ENCODE results near the gene MBIP. TPM values are rescaled to one million over a fixed set of nuclear protein-coding genes. Genes with fewer than 3 reads are reported as not detected.

MBIP gene
- total RNA-seq, 2 experiments from 2014 or later = 18.3 to 23.0 TPM

DNA sequence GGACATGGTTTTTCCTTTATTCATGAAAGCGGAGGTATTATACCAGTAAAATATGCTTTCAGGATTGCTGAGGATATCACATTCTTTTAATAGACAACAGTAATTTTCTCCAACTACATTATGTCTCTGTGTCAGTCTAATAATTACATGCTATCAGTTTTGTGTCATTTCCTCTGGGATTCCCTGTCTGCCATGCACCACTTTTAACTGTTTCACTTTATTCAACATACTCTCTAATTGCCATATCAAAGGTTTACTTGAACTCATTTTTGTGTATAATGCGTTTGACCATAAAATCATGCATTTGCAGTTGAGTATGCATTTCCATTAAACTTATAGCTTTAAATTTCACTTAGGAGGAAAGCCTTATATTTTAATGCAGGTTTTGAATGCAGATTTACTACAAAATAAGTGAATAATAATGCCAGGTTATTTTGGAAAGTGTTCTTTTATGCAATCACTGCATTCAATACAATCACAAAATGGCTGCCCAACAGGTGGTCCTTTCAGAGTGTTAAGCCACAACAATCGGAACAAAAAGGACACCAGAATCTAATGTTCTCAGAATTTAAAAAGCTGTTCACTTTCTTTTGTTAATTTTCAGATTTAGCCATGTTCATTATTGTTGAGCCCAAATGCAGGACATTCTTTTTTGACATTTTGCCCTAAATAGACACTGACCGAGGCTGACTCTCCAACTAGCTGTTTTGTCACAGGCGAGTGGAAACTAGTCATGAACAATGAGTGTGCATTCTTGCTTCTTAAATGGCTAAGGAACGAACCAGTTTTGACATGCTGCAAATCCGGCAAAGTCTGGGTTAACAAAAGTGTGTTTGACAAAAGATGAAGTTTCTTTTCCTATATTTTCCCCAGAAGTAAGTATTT, 40.9 kb downstream of the MBIP start:
- H3K36me3 Mint-ChIP-seq (ENCODE audit: low read depth) = no peaks in the 10 kb centered on the region
- H3K27me3 Mint-ChIP-seq (ENCODE audit: low read depth) = peaks cover 28% of the 10 kb centered on the region
- H3K4me3 Mint-ChIP-seq = no peak overlapping the region
- DNase-seq = no peak
- peaks cover 4% of the 10 kb centered on the region for H3K4me1 Mint-ChIP-seq (ENCODE audit: low read depth)
- POLR2A ChIA-PET = no interaction called here
- ATAC-seq = no peak
- no peak overlapping the region for H3K27ac Mint-ChIP-seq
- CTCF ChIA-PET = interaction anchor here (0.9 kb wide), 1 partner anchor 96 kb away, joined by 3 read pairs; no protein-coding TSS in a partner anchor
- H3K9me3 Mint-ChIP-seq (ENCODE audit: insufficient read depth) = no peaks in the 10 kb centered on the region

DNA sequence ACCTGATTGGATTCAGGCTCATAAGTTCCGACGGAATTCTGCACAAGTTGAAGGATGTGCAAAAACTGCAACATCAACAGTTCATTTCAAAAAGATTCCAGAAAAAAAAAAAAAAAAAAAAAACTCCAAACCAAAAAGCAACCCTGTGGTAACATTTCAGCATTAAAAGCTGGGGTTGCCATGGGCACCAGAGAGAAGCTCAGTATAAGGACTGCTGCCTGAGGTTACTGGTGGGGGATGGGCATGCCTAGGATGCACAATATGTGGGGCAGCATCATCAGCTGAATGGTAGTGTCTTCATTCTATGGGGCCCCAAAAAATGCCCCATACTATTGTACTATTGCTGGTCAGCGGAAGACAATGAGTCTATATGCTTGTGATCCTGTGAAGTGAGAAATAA, 44.7 kb downstream of the MBIP start:
- Mint-ChIP-seq H3K9me3 (ENCODE audit: insufficient read depth) (no peaks in the 10 kb centered on the region), H3K4me1 (ENCODE audit: low read depth) (peaks cover 7% of the 10 kb centered on the region), H3K4me3 (no peak overlapping the region), H3K36me3 (ENCODE audit: low read depth) (no peaks in the 10 kb centered on the region), H3K27me3 (ENCODE audit: low read depth) (peaks cover 52% of the 10 kb centered on the region), H3K27ac (no peak overlapping the region)
- ChIA-PET POLR2A (no interaction called here), CTCF (no interaction called here)
- no peak for ATAC-seq
- DNase-seq = no peak

DNA sequence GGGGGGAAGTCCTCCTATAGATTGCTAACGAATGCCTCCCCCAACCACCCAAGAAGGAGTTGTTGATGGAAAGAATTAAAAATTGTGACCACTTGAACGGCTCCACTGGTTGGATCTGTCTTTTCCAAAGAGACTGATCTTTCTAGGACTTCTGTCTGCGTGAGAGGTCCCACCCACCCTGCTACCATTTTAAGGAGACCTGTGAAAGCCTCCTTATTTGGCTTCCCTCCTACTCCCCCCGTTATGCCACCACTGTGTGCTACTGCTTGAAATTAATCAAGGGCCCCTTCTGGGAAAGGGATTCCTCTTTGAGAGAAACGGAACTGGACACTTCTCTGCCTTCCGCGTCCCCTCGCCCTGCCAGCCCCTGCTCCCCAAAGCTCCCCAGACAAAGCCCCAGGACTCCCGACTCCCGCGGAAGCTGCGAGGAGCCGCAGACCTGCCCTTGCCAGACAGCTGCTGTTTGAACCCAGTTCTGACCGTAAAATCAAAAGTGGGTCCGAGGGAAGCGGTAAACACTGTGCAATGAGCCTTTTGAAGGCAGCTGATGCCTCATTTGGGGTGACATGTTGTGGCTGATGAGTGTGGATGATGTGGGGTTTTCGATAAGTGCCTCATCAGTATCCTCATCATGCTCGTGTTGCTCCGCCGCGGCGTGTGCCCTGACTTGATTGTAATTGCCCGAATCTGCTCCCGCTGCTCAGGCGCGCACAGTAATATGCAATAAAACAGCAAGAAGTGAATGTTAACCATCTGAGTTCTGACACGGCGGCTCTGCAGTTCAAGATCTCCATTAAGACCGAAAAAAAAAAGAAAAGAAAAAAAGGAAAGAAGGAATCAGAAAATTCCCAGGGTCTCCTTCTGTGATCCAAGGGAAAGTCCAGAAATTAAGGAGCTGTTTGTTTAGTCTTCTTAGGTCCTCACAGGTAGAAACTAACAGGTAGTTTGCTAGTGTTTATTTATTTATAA, 48.2 kb downstream of the MBIP start:
- H3K4me1 Mint-ChIP-seq (ENCODE audit: low read depth) = peaks cover 7% of the 10 kb centered on the region
- H3K36me3 Mint-ChIP-seq (ENCODE audit: low read depth) = no peaks in the 10 kb centered on the region
- ATAC-seq (peak; percentile 23), DNase-seq (no peak)
- POLR2A ChIA-PET = no interaction called here
- no peak overlapping the region for H3K27ac Mint-ChIP-seq
- peaks cover 50% of the 10 kb centered on the region for H3K27me3 Mint-ChIP-seq (ENCODE audit: low read depth)
- H3K9me3 Mint-ChIP-seq (ENCODE audit: insufficient read depth) = no peaks in the 10 kb centered on the region
- CTCF ChIA-PET = no interaction called here
- peak overlapping the region; percentile 44 for H3K4me3 Mint-ChIP-seq

DNA sequence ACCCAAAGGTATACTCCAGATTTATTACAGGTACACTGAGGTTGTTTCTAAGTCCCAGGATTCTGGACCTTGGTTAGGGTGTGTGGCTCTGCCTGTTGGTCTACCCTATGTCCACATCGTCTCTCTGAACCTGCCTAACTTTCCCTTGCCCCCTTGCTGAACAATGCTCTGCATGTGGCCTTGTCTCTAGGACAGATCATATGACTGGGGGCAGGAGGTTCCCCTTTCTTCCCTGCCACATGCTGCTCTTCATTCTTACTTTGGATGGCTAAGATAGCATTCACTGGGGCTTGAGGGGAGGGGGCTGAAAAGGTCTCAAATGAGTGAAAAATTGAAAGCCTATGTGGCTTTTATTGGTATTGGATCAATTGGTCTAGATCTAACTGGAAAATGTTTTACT, 49.2 kb downstream of the MBIP start:
- Mint-ChIP-seq H3K27me3 (ENCODE audit: low read depth) (peaks cover 46% of the 10 kb centered on the region), H3K27ac (no peak overlapping the region), H3K9me3 (ENCODE audit: insufficient read depth) (no peaks in the 10 kb centered on the region), H3K4me3 (no peak overlapping the region), H3K4me1 (ENCODE audit: low read depth) (peaks cover 7% of the 10 kb centered on the region), H3K36me3 (ENCODE audit: low read depth) (no peaks in the 10 kb centered on the region)
- ATAC-seq = no peak
- no peak for DNase-seq
- POLR2A ChIA-PET = no interaction called here
- CTCF ChIA-PET = no interaction called here

DNA sequence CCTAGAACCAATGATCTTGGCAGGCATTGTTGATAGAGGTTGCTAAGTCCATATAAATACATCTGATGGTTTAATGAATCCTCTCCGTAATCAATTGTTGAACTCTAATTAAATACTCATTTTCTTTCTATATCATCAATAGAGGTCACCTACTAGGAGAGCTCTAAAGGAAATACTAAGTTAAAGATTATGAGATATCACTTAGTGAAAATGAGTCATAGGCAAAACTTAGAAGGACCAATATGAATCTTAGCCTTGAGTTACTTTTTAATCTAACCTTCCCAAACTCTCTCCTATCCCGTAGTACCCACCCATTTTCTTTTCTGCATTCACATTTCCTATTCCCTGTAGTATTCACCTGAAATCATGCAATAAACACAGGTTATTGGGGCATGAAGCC, 50.2 kb downstream of the MBIP start:
- DNase-seq (no peak), ATAC-seq (no peak)
- ChIA-PET CTCF (no interaction called here), POLR2A (no interaction called here)
- Mint-ChIP-seq H3K4me3 (no peak overlapping the region), H3K4me1 (ENCODE audit: low read depth) (peaks cover 7% of the 10 kb centered on the region), H3K9me3 (ENCODE audit: insufficient read depth) (no peaks in the 10 kb centered on the region), H3K27ac (no peak overlapping the region), H3K27me3 (ENCODE audit: low read depth) (peaks cover 50% of the 10 kb centered on the region), H3K36me3 (ENCODE audit: low read depth) (no peaks in the 10 kb centered on the region)

DNA sequence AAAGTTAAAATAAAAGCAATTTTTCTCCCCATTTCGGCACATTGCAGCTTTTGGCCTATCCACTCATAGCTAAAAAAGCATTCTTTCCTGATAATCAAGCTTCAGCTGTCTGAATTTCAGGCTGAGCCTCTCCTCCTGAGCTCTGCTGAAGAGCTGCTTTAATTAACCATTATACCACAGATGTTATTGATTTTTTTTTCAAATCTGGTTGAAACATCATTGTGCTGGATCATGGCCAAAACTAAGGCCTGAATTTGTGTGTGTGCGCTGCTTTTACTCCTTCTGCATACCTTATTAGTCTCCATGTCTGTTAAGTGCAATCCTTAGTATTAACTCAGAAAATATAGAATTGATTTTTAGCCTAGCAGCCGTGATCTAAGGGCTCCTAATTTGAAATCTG, 52.3 kb downstream of the MBIP start:
- ChIA-PET CTCF (no interaction called here), POLR2A (no interaction called here)
- H3K9me3 Mint-ChIP-seq (ENCODE audit: insufficient read depth) = no peaks in the 10 kb centered on the region
- DNase-seq = no peak
- peaks cover 39% of the 10 kb centered on the region for H3K27me3 Mint-ChIP-seq (ENCODE audit: low read depth)
- no peak overlapping the region for H3K27ac Mint-ChIP-seq
- no peak for ATAC-seq
- no peak overlapping the region for H3K4me3 Mint-ChIP-seq
- peaks cover 7% of the 10 kb centered on the region for H3K4me1 Mint-ChIP-seq (ENCODE audit: low read depth)
- no peaks in the 10 kb centered on the region for H3K36me3 Mint-ChIP-seq (ENCODE audit: low read depth)

DNA sequence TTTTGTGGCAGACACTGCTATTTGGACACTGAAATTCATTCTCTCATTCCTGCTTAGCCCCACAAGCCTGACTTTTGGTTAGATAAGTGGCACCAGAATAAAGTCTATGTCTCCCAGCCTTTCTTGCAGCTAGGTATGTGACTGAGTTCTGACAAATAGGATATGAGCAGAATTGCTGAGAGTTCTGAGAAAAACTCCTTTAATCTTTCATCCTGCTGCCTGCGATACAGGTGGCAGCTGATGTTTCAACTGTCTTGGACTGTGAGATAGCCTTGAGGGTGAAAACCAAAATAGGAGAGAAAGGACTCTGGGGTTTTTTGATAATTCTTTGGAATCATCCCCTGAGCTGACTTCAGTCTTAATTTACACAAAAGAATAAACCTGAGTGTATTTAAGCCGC, 55.8 kb downstream of the MBIP start:
- DNase-seq (no peak), ATAC-seq (no peak)
- no peak overlapping the region for H3K4me3 Mint-ChIP-seq
- H3K27me3 Mint-ChIP-seq (ENCODE audit: low read depth) = peaks cover 9% of the 10 kb centered on the region
- H3K4me1 Mint-ChIP-seq (ENCODE audit: low read depth) = no peaks in the 10 kb centered on the region
- ChIA-PET CTCF (no interaction called here), POLR2A (no interaction called here)
- no peak overlapping the region for H3K27ac Mint-ChIP-seq
- H3K36me3 Mint-ChIP-seq (ENCODE audit: low read depth) = no peaks in the 10 kb centered on the region
- no peaks in the 10 kb centered on the region for H3K9me3 Mint-ChIP-seq (ENCODE audit: insufficient read depth)

DNA sequence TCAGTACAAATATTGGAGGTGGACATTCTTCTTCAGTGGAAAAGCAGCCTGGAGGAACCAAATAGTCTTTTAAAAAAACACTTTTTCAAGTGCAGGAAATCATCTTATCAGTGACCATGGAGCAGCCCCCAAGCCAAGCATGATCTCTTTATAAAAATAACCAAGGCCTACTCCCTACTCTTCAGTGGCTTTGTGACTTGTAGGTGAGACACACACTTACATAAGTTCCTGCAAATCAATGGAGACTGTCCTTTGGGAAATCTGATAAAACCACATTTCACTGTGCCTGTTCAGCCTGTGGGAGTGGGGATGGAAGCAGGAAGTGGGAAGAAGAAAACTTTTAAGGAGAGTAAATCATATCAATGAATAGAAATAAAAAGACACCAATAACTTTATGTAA, 56.3 kb downstream of the MBIP start:
- Mint-ChIP-seq H3K4me1 (ENCODE audit: low read depth) (no peaks in the 10 kb centered on the region), H3K9me3 (ENCODE audit: insufficient read depth) (no peaks in the 10 kb centered on the region), H3K36me3 (ENCODE audit: low read depth) (no peaks in the 10 kb centered on the region), H3K4me3 (no peak overlapping the region), H3K27ac (no peak overlapping the region), H3K27me3 (ENCODE audit: low read depth) (peaks cover 9% of the 10 kb centered on the region)
- CTCF ChIA-PET = no interaction called here
- no peak for ATAC-seq
- POLR2A ChIA-PET = no interaction called here
- no peak for DNase-seq

DNA sequence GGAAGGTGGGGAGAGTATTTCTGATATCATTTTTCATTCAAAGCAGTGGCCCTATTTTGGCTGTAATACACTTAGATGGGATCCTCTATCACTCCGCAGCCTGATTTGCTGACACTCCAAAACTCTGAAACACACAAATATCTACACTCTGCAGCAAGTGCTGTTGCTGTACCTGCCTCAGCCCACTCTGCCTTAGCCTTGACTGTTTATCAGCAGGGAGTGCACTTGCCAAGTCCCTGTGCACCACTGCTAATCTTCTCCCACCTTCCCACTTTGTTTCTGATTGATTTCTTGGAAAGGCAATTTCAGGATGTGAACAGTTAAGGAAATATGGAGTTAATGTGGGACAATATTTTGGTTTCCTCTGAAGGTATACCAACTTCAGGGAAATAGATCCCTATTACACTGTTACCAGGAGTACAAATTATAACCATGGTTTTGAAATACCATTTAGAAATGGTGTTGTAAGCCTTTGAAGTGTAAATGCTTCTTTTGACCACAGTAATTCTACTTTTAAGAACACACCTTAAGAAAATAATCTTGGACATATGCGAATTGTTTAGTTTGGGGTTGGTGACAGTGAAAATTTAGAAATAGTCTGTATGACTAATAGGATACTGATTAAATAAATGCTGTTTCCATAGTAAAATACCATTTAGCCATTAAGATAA, 59.3 kb downstream of the MBIP start:
- Mint-ChIP-seq H3K9me3 (ENCODE audit: insufficient read depth) (no peaks in the 10 kb centered on the region), H3K4me1 (ENCODE audit: low read depth) (no peaks in the 10 kb centered on the region), H3K36me3 (ENCODE audit: low read depth) (no peaks in the 10 kb centered on the region), H3K27me3 (ENCODE audit: low read depth) (peaks cover 11% of the 10 kb centered on the region), H3K27ac (no peak overlapping the region), H3K4me3 (no peak overlapping the region)
- ChIA-PET POLR2A (no interaction called here), CTCF (no interaction called here)
- ATAC-seq (no peak), DNase-seq (no peak)

DNA sequence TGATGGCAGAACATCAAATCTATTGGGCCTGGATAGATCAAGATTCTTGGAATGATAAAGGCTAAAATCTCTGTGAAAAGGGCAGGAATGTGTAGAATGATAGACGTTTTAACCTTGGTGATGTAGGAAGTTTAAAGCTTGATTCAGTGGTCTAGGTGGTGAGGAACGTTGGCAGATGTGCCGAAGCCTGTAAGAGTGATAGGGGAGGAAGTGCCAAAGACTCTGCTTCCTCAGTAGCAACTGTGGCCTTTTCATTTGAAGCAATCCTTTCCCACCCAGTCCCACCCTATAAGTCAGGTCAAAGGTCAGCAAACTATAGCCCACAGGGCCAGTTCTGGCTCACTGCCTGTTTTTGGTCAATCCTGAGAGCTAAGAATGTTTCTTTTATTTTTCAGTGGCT, 62.2 kb downstream of the MBIP start:
- Mint-ChIP-seq H3K27me3 (ENCODE audit: low read depth) (peaks cover 13% of the 10 kb centered on the region), H3K36me3 (ENCODE audit: low read depth) (no peaks in the 10 kb centered on the region), H3K4me3 (no peak overlapping the region), H3K9me3 (ENCODE audit: insufficient read depth) (no peaks in the 10 kb centered on the region), H3K4me1 (ENCODE audit: low read depth) (no peaks in the 10 kb centered on the region), H3K27ac (no peak overlapping the region)
- ChIA-PET POLR2A (no interaction called here), CTCF (no interaction called here)
- DNase-seq (no peak), ATAC-seq (no peak)

DNA sequence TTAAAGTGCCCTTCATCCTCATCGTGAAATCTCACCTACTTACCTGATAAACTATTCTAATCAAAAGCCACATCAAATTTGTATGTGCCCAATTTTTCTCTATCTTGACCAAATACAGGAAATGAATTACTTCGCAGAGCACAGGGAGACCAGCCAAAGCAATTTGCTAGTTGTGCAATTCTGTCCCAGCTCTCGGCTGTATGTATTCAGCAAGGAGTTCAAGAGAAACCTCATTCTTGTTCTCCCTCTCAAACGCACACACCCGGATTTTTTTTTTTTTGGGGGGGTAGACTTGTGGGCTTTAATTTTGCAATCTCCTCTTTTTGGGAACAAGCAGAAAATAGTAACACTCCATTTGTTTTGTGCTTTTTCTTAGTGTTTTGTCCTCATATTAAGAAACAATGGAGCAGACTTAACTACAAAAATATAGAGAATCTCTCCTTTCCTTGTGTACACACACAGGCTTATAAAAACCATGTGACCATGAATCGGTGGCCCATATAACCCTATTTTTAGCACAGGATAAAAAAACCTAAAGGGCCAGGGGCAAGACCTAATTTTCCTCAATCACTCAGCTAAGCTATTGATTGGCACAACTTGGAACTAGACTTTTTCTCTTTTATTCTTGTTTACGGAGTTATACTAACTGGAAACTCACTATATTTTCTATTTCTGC, 64.2 kb downstream of the MBIP start:
- no peak for ATAC-seq
- peaks cover 16% of the 10 kb centered on the region for H3K27me3 Mint-ChIP-seq (ENCODE audit: low read depth)
- H3K4me1 Mint-ChIP-seq (ENCODE audit: low read depth) = no peaks in the 10 kb centered on the region
- no peak for DNase-seq
- H3K4me3 Mint-ChIP-seq = no peak overlapping the region
- H3K9me3 Mint-ChIP-seq (ENCODE audit: insufficient read depth) = no peaks in the 10 kb centered on the region
- no peaks in the 10 kb centered on the region for H3K36me3 Mint-ChIP-seq (ENCODE audit: low read depth)
- ChIA-PET POLR2A (no interaction called here), CTCF (no interaction called here)
- no peak overlapping the region for H3K27ac Mint-ChIP-seq

Measured in activated CD8-positive, alpha-beta T cell treated with anti-CD3 and anti-CD28 coated beads, Interleukin-2, amount 10 ng/mL, durations not matched to agents 7 days and 5 days (primary cell).